Astrocyte (in vitro differentiated cells and primary cell): ENCODE data around the gene BCL11B.

Experiments used
- CTCF ChIP-seq: IDR thresholded peaks from 2 replicates; pipeline ENCODE4 v1.5.1; 2011; ENCODE audit warnings: low read depth, mild to moderate bottlenecking, inconsistent platforms, low read length, moderate library complexity; ENCODE audit not compliant: insufficient read depth
- EZH2 ChIP-seq: IDR thresholded peaks from 2 replicates; pipeline ENCODE4 v1.6.1; 2012; ENCODE audit warnings: mild to moderate bottlenecking, low read length, inconsistent platforms; ENCODE audit not compliant: insufficient read depth

- TF ChIP-seq CTCF (no peak), EZH2 (no peak)
Observed at GRCh38 chr14:99158150-99158549, 113.8 kb downstream of the BCL11B start.
